ENCODE data around the gene CNGB1.
"Not testable (repeated sequence)": the region's sequence is repeated elsewhere in the genome, so short reads cannot be mapped to it uniquely, and the experiment has no call there.

The CNGB1 gene

DNA sequence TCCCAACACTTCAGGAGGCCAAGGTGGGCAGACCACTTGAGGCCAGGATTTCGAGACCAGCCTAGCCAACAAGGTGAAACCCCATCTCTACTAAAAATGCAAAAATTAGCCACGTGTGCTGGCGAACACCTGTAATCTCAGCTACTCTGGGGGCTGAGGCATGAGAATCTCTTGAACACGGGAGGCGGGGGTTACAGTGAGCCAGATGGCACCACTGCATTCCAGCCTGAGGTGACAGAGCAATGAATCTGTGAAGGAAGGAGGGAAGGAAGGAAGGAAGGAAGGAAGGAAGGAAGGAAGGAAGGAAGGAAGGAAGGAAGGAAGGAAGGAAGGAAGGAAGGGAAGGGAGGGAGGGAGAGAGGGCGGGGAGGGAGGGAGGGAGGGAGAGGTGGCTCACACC, 124.0 kb downstream of the CNGB1 start:
- not testable (repeated sequence) for H3K9me3 ChIP-seq (ENCODE audit: control insufficient read depth, low read length); H3K27ac ChIP-seq (ENCODE audit: insufficient read depth, low read depth, low read length, poor library complexity, severe bottlenecking); H3K36me3 ChIP-seq (ENCODE audit: control insufficient read depth, insufficient read depth, low read length); H3K27me3 ChIP-seq (ENCODE audit: control insufficient read depth, insufficient read depth, low read length, poor library complexity, severe bottlenecking); H3K4me3 ChIP-seq (ENCODE audit: insufficient read depth, low read depth, low read length)
- peaks cover 15% of the 10 kb centered on the region for H3K4me1 ChIP-seq (ENCODE audit: control insufficient read depth, insufficient read depth, low read length)
- 62 to 64% methylated on average over 6 of the region's 6 CpGs for WGBS, 2 experiments

DNA sequence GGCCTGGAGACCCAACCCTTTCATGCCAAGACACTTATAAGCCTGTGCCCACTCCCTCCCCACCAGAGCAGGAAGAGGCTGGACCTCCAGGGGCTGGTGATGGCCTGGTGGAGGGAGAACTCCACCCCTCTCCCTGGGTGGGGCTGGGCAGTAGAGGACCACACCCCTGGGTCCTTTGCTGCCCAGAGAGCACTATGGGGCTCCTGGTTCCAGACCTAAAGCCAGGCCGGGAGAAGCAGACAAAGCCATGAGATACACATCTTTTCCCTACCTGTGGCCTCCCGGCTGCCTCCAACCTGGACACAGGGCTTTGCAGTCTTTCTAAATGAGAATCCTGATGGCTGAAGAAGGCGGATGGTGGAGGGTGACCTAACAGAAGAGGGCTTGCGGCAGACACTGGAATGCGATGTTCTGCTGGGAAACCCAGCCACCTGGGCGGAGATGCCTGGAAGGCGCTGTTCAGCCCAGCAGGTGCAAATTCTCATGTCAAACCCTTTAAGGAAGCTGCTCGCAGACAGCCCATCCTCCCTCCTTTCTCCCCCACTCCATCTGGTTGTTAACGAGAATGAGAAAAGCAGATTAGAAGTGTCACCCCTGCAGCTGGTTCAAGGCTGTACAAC, 124.7 kb downstream of the CNGB1 start:
- Histone ChIP-seq H3K9me3 (ENCODE audit: control insufficient read depth, low read length) (no peaks in the 10 kb centered on the region), H3K36me3 (ENCODE audit: control insufficient read depth, insufficient read depth, low read length) (no peaks in the 10 kb centered on the region), H3K4me3 (ENCODE audit: insufficient read depth, low read depth, low read length) (no peak overlapping the region), H3K27ac (ENCODE audit: insufficient read depth, low read depth, low read length, poor library complexity, severe bottlenecking) (no peak overlapping the region), H3K4me1 (ENCODE audit: control insufficient read depth, insufficient read depth, low read length) (peaks cover 15% of the 10 kb centered on the region), H3K27me3 (ENCODE audit: control insufficient read depth, insufficient read depth, low read length, poor library complexity, severe bottlenecking) (no peaks in the 10 kb centered on the region)
- 11% methylated on average over 9 of the region's 9 CpGs for WGBS, 2 experiments

DNA sequence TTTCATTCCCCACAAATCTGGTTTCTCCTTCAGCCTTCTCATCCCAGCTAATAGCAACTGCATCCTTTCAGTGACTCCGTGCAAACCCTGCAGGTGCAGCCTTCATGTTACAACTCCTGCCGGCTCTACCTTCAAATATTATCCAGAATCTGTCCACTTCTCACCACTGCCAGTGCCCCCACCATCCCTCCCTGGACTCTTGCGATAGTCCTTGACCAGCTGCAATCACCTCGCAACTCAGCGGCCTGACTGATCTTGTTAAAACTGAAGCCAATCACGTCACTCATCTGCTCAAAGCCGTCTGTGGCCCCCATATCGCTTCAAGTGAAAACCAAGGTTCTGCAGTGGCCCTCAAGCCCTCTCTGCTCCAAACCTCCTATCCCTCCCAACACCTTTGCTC, 125.8 kb downstream of the CNGB1 start:
- H3K27ac ChIP-seq (ENCODE audit: insufficient read depth, low read depth, low read length, poor library complexity, severe bottlenecking): no peak overlapping the region
- no peaks in the 10 kb centered on the region for H3K36me3 ChIP-seq (ENCODE audit: control insufficient read depth, insufficient read depth, low read length)
- H3K4me1 ChIP-seq (ENCODE audit: control insufficient read depth, insufficient read depth, low read length): peaks cover 15% of the 10 kb centered on the region
- 89 to 93% methylated on average over 8 of the region's 8 CpGs for WGBS, 2 experiments
- H3K27me3 ChIP-seq (ENCODE audit: control insufficient read depth, insufficient read depth, low read length, poor library complexity, severe bottlenecking): no peaks in the 10 kb centered on the region
- H3K4me3 ChIP-seq (ENCODE audit: insufficient read depth, low read depth, low read length): no peak overlapping the region
- no peaks in the 10 kb centered on the region for H3K9me3 ChIP-seq (ENCODE audit: control insufficient read depth, low read length)

- no peaks in the 10 kb centered on the region for H3K36me3 ChIP-seq (ENCODE audit: control insufficient read depth, insufficient read depth, low read length)
- H3K27me3 ChIP-seq (ENCODE audit: control insufficient read depth, insufficient read depth, low read length, poor library complexity, severe bottlenecking): no peaks in the 10 kb centered on the region
- no peaks in the 10 kb centered on the region for H3K9me3 ChIP-seq (ENCODE audit: control insufficient read depth, low read length)
- no peak overlapping the region for H3K4me3 ChIP-seq (ENCODE audit: insufficient read depth, low read depth, low read length)
- no peak overlapping the region for H3K27ac ChIP-seq (ENCODE audit: insufficient read depth, low read depth, low read length, poor library complexity, severe bottlenecking)
- 89 to 90% methylated on average over 10 of the region's 10 CpGs for WGBS, 2 experiments
- H3K4me1 ChIP-seq (ENCODE audit: control insufficient read depth, insufficient read depth, low read length): peaks cover 15% of the 10 kb centered on the region
Observed at GRCh38 chr16:57844416-57845030, 126.4 kb downstream of the CNGB1 start.

DNA sequence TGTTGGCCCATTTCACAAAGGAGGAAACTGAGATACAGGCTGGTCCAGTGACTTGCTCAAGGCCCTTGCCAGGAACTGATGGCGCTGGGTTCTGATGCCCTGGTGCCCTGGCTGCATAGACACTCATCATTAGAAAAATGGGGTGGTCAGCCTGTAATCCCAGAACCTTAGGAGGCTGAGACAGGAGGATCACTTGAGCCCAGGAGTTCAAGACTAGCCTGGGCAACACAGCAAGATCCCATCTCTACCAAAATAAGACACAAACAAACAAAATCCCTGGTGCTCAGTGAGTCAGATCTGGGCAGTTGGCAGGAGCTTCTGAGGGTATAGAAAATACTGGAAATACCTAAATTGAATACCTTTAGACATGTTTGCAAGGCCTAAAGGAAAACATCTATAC, 127.5 kb downstream of the CNGB1 start:
- peaks cover 15% of the 10 kb centered on the region for H3K4me1 ChIP-seq (ENCODE audit: control insufficient read depth, insufficient read depth, low read length)
- no peaks in the 10 kb centered on the region for H3K36me3 ChIP-seq (ENCODE audit: control insufficient read depth, insufficient read depth, low read length)
- no peaks in the 10 kb centered on the region for H3K27me3 ChIP-seq (ENCODE audit: control insufficient read depth, insufficient read depth, low read length, poor library complexity, severe bottlenecking)
- no peaks in the 10 kb centered on the region for H3K9me3 ChIP-seq (ENCODE audit: control insufficient read depth, low read length)
- H3K4me3 ChIP-seq (ENCODE audit: insufficient read depth, low read depth, low read length): no peak overlapping the region
- WGBS, 2 experiments: 89 to 97% methylated on average over 1 of the region's 1 CpG
- no peak overlapping the region for H3K27ac ChIP-seq (ENCODE audit: insufficient read depth, low read depth, low read length, poor library complexity, severe bottlenecking)

- H3K9me3 ChIP-seq (ENCODE audit: control insufficient read depth, low read length): no peaks in the 10 kb centered on the region
- H3K36me3 ChIP-seq (ENCODE audit: control insufficient read depth, insufficient read depth, low read length): no peaks in the 10 kb centered on the region
- WGBS, 2 experiments: 88 to 90% methylated on average over 5 of the region's 5 CpGs
- no peaks in the 10 kb centered on the region for H3K27me3 ChIP-seq (ENCODE audit: control insufficient read depth, insufficient read depth, low read length, poor library complexity, severe bottlenecking)
- H3K27ac ChIP-seq (ENCODE audit: insufficient read depth, low read depth, low read length, poor library complexity, severe bottlenecking): no peak overlapping the region
- H3K4me1 ChIP-seq (ENCODE audit: control insufficient read depth, insufficient read depth, low read length): peaks cover 15% of the 10 kb centered on the region
- no peak overlapping the region for H3K4me3 ChIP-seq (ENCODE audit: insufficient read depth, low read depth, low read length)
Observed at GRCh38 chr16:57842601-57843000, 128.3 kb downstream of the CNGB1 start.

DNA sequence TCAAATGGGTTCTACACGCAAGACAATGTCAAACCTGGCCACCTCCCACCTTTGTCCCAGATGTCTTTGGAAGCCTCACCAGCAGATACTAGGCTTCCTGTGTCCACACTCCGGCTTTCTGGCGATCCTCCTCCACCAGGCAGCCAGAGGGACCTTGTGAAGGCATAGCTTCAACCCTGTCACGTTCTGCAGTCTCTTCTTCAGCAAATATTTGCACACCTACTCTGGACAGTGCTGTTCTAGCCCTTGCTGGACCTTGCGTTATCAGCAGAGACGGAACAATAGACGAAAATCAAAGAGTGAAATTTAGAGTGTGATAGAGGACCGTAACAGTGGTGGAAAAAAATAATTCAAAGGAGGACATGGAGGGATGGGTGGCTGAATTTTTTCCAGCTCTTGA, 130.1 kb downstream of the CNGB1 start:
- H3K27ac ChIP-seq (ENCODE audit: insufficient read depth, low read depth, low read length, poor library complexity, severe bottlenecking): no peak overlapping the region
- no peaks in the 10 kb centered on the region for H3K27me3 ChIP-seq (ENCODE audit: control insufficient read depth, insufficient read depth, low read length, poor library complexity, severe bottlenecking)
- H3K4me3 ChIP-seq (ENCODE audit: insufficient read depth, low read depth, low read length): no peak overlapping the region
- H3K9me3 ChIP-seq (ENCODE audit: control insufficient read depth, low read length): no peaks in the 10 kb centered on the region
- peaks cover 5% of the 10 kb centered on the region for H3K4me1 ChIP-seq (ENCODE audit: control insufficient read depth, insufficient read depth, low read length)
- WGBS, 2 experiments: 92 to 93% methylated on average over 8 of the region's 8 CpGs
- H3K36me3 ChIP-seq (ENCODE audit: control insufficient read depth, insufficient read depth, low read length): no peaks in the 10 kb centered on the region

DNA sequence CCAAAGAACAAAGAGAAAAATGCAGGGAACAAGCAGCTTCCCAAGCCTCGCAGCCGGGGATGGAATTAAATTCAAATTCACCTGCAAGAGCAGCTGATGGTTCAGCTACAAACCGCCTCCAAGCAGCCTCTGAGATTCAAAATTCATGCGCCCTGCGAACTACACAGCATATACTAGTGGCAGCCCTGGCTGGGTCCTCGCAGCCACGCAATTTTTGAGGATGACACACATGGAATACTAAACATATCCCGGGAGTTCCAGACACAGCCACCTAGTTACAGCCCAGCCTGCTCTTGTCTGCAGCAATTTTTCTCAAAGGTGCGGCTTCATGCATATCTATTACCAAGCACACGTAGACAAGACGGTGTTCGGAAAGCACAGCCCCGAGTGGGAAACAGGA, 132.8 kb downstream of the CNGB1 start:
- H3K27me3 ChIP-seq (ENCODE audit: control insufficient read depth, insufficient read depth, low read length, poor library complexity, severe bottlenecking): no peaks in the 10 kb centered on the region
- H3K4me3 ChIP-seq (ENCODE audit: insufficient read depth, low read depth, low read length): no peak overlapping the region
- H3K36me3 ChIP-seq (ENCODE audit: control insufficient read depth, insufficient read depth, low read length): no peaks in the 10 kb centered on the region
- WGBS, 2 experiments: 81 to 84% methylated on average over 13 of the region's 13 CpGs
- no peaks in the 10 kb centered on the region for H3K9me3 ChIP-seq (ENCODE audit: control insufficient read depth, low read length)
- no peak overlapping the region for H3K27ac ChIP-seq (ENCODE audit: insufficient read depth, low read depth, low read length, poor library complexity, severe bottlenecking)
- no peaks in the 10 kb centered on the region for H3K4me1 ChIP-seq (ENCODE audit: control insufficient read depth, insufficient read depth, low read length)

DNA sequence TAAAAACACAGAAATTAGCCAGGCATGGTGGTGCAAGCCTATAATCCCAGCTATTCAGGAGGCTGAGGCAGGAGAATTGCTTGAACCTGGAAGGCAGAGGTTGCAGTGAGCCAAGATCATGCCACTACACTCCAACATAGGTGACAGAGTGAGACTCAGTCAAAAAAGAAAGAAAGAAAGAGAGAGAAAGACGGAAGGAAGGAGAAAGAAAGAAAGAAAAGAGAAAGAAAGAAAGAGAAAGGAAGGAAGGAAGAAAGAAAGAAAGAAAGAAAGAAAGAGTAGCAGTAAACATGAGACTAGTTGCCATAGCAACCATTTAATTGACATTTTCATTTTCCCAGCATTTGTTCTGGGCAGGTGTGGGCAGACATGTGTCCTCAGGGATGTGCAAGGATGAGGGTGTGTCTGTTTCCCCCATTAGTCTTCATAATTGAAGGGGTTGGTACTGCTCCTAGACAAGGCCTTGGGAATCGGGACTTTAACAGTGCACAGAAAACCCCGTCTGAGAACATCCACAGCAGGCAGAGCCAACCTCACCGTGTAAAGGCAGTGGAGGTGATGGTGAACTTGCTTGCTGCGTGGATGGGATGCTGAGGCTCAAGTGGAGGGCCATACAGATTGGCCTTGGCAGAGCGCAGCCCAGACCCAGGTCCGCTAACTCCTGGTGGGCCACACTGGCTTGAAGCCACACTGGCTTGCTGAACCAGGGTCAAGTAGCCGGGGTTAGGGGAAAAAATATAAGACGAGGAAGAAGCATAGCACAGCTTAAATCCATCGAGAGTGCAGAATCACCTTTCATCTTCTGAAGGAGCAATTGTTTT, 133.4 kb downstream of the CNGB1 start:
- H3K27me3 ChIP-seq (ENCODE audit: control insufficient read depth, insufficient read depth, low read length, poor library complexity, severe bottlenecking): no peaks in the 10 kb centered on the region
- no peak overlapping the region for H3K4me3 ChIP-seq (ENCODE audit: insufficient read depth, low read depth, low read length)
- no peaks in the 10 kb centered on the region for H3K4me1 ChIP-seq (ENCODE audit: control insufficient read depth, insufficient read depth, low read length)
- 82 to 83% methylated on average over 10 of the region's 10 CpGs for WGBS, 2 experiments
- no peak overlapping the region for H3K27ac ChIP-seq (ENCODE audit: insufficient read depth, low read depth, low read length, poor library complexity, severe bottlenecking)
- H3K36me3 ChIP-seq (ENCODE audit: control insufficient read depth, insufficient read depth, low read length): no peaks in the 10 kb centered on the region
- H3K9me3 ChIP-seq (ENCODE audit: control insufficient read depth, low read length): no peaks in the 10 kb centered on the region

- not testable (repeated sequence) for H3K27ac ChIP-seq (ENCODE audit: insufficient read depth, low read depth, low read length, poor library complexity, severe bottlenecking); H3K27me3 ChIP-seq (ENCODE audit: control insufficient read depth, insufficient read depth, low read length, poor library complexity, severe bottlenecking)
- WGBS, 2 experiments: 88 to 94% methylated on average over 4 of the region's 4 CpGs
Observed at GRCh38 chr16:57835439-57835838, 135.5 kb downstream of the CNGB1 start.

More at GRCh38 chr16:57835439-57835838, 135.5 kb downstream of the CNGB1 start:
- not testable (repeated sequence) for H3K4me1 ChIP-seq (ENCODE audit: control insufficient read depth, insufficient read depth, low read length); H3K36me3 ChIP-seq (ENCODE audit: control insufficient read depth, insufficient read depth, low read length); H3K4me3 ChIP-seq (ENCODE audit: insufficient read depth, low read depth, low read length); H3K9me3 ChIP-seq (ENCODE audit: control insufficient read depth, low read length)

Data from ectodermal cell (in vitro differentiated cells).